PFSK-1 (cell line): ENCODE results near the gene DIAPH3. TPM values are rescaled to one million over a fixed set of nuclear protein-coding genes. Genes with fewer than 3 reads are reported as not detected.

Experiments used
- FOXP2 ChIP-seq: optimal IDR thresholded peaks from 2 replicates; pipeline ENCODE3; 2011; ENCODE audit warnings: borderline replicate concordance, control low read depth, inconsistent platforms; ENCODE audit not compliant: insufficient read depth; ENCODE audit errors: extremely low read length, extremely low read depth
- POLR2AphosphoS5 ChIP-seq: IDR thresholded peaks from 2 replicates; pipeline ENCODE4 v1.6.1; 2012; ENCODE audit warnings: low read depth, mild to moderate bottlenecking, control low read depth, low read length, moderate library complexity
- SIN3A ChIP-seq: IDR thresholded peaks from 2 replicates; pipeline ENCODE4 v1.6.1; 2012; ENCODE audit warnings: mild to moderate bottlenecking, low read length, moderate library complexity, borderline replicate concordance; ENCODE audit not compliant: insufficient read depth
- TAF1 ChIP-seq: IDR thresholded peaks from 2 replicates; pipeline ENCODE4 v1.6.1; 2012; ENCODE audit warnings: low read length, control low read depth, borderline replicate concordance; ENCODE audit not compliant: insufficient read depth
- polyA plus RNA-seq: library from polyadenylated mRNA; unstranded; fragments of >200 nt; gene quantifications from one replicate; pipeline ENCODE4 v1.2.1, GENCODE V29; 2012; ENCODE audit warnings: low read depth, missing spikeins; ENCODE audit not compliant: insufficient read length
- TF ChIP-seq, protein P1 (sequence below), 2 experiments: IDR thresholded peaks; 2 replicates each; pipeline versions ENCODE4 v1.6.1 to v1.8.0; 2011 to 2012; ENCODE audit warnings: low read depth in 2 of 2, low read length in 2 of 2, control low read depth in 1 of 2, inconsistent platforms in 1 of 2, mild to moderate bottlenecking in 1 of 2, moderate library complexity in 1 of 2; ENCODE audit not compliant: insufficient read depth in 1 of 2

DIAPH3 gene, protein sequence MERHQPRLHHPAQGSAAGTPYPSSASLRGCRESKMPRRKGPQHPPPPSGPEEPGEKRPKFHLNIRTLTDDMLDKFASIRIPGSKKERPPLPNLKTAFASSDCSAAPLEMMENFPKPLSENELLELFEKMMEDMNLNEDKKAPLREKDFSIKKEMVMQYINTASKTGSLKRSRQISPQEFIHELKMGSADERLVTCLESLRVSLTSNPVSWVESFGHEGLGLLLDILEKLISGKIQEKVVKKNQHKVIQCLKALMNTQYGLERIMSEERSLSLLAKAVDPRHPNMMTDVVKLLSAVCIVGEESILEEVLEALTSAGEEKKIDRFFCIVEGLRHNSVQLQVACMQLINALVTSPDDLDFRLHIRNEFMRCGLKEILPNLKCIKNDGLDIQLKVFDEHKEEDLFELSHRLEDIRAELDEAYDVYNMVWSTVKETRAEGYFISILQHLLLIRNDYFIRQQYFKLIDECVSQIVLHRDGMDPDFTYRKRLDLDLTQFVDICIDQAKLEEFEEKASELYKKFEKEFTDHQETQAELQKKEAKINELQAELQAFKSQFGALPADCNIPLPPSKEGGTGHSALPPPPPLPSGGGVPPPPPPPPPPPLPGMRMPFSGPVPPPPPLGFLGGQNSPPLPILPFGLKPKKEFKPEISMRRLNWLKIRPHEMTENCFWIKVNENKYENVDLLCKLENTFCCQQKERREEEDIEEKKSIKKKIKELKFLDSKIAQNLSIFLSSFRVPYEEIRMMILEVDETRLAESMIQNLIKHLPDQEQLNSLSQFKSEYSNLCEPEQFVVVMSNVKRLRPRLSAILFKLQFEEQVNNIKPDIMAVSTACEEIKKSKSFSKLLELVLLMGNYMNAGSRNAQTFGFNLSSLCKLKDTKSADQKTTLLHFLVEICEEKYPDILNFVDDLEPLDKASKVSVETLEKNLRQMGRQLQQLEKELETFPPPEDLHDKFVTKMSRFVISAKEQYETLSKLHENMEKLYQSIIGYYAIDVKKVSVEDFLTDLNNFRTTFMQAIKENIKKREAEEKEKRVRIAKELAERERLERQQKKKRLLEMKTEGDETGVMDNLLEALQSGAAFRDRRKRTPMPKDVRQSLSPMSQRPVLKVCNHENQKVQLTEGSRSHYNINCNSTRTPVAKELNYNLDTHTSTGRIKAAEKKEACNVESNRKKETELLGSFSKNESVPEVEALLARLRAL
- polyA plus RNA-seq: 2.3 TPM

DNA sequence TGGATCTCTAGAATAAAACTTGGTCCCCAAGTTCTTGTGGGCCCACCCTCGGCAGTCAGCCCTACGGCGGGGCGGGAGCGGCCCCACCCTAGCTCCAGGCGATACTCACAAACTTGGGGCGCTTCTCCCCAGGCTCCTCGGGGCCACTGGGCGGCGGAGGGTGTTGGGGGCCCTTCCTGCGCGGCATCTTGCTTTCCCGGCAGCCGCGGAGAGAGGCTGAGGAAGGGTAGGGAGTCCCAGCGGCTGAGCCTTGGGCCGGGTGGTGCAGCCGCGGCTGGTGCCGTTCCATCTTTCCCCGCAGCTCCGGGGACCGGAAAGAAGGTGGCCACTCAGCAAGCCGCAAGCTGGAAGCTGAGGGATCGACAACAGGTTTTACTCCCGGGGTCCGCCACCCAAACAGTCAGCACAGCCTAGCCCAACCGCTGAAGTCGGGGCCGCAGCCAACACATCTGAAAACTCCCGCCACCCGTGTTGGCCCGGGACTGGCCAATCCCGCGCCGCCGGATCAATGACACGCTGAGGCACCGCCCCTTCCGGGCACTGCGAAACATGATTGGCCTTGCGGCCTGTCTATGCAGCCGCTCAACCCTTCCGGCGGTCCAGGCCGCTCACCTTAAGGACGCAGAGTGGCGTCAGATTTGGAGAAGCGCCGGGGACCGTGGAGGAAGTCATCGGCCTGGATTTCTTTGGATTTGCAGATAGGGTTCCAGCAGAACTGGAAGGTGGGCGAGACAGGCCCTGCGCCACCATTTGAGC lies at the start of gene DIAPH3:
Gene DIAPH3, minus strand, starts transcription at position 451 of the 756 bp plus-strand sequence. Its CDS starts 162 bp downstream, at position 289.
- TF ChIP-seq TAF1: peak; percentile 26; the same call in 1 of the 2 replicates
- no peak for TF ChIP-seq FOXP2
- peak; percentile 87 for TF ChIP-seq POLR2AphosphoS5

DNA sequence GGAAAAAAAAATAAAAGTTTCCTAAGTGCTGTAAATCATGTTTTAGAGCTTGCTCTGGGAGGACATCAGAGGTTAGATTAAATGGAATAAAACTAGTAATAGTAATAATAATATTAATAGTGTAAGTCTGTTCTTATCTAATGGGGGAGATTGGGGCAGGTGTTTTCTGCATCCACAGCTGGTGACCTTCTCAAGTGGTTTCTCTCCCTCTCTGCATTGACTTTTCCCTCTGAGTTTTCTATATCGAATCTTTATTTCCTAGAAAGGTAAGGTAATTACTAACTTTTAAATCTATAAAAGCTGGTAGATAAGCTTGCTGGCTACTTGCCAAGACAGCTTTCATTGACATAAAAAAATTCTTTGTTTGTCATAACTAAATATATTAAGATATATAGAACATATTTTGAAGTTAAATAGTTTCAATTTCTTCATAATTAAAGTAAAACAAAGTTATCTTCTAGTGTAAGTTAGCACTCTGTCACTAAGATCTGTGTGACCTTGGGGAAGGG lies 49.6 kb upstream of the DIAPH3 start:
- TF ChIP-seq FOXP2 (no peak), POLR2AphosphoS5 (no peak)

DNA sequence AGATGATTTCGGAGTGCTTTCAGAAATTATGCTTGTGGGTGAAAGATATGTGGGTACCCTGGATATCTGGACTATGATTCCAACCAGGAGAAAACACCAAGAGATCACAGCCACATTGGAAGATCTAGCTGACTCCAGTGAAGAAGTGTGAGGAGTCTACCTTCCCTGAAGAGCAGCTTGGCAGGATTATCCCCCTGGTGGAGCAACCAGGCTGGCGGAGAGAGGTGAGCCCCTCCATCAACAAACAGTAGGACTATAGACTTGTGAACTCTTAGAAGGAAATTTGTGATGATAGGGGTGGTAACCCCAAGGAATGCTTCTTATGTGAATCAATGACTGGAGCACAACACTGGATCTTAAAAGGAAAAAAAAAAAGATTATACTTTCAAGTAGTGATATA lies 47.8 kb upstream of the DIAPH3 start:
- TF ChIP-seq TAF1 (no peak), POLR2AphosphoS5 (no peak), FOXP2 (no peak), SIN3A (no peak)
- TF ChIP-seq, protein P1, sequence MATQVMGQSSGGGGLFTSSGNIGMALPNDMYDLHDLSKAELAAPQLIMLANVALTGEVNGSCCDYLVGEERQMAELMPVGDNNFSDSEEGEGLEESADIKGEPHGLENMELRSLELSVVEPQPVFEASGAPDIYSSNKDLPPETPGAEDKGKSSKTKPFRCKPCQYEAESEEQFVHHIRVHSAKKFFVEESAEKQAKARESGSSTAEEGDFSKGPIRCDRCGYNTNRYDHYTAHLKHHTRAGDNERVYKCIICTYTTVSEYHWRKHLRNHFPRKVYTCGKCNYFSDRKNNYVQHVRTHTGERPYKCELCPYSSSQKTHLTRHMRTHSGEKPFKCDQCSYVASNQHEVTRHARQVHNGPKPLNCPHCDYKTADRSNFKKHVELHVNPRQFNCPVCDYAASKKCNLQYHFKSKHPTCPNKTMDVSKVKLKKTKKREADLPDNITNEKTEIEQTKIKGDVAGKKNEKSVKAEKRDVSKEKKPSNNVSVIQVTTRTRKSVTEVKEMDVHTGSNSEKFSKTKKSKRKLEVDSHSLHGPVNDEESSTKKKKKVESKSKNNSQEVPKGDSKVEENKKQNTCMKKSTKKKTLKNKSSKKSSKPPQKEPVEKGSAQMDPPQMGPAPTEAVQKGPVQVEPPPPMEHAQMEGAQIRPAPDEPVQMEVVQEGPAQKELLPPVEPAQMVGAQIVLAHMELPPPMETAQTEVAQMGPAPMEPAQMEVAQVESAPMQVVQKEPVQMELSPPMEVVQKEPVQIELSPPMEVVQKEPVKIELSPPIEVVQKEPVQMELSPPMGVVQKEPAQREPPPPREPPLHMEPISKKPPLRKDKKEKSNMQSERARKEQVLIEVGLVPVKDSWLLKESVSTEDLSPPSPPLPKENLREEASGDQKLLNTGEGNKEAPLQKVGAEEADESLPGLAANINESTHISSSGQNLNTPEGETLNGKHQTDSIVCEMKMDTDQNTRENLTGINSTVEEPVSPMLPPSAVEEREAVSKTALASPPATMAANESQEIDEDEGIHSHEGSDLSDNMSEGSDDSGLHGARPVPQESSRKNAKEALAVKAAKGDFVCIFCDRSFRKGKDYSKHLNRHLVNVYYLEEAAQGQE (IDR thresholded peaks at IDR 0.05; ENCODE audit: insufficient read depth in 1 of 2, low read depth in 2 of 2, low read length in 2 of 2): no peak

DNA sequence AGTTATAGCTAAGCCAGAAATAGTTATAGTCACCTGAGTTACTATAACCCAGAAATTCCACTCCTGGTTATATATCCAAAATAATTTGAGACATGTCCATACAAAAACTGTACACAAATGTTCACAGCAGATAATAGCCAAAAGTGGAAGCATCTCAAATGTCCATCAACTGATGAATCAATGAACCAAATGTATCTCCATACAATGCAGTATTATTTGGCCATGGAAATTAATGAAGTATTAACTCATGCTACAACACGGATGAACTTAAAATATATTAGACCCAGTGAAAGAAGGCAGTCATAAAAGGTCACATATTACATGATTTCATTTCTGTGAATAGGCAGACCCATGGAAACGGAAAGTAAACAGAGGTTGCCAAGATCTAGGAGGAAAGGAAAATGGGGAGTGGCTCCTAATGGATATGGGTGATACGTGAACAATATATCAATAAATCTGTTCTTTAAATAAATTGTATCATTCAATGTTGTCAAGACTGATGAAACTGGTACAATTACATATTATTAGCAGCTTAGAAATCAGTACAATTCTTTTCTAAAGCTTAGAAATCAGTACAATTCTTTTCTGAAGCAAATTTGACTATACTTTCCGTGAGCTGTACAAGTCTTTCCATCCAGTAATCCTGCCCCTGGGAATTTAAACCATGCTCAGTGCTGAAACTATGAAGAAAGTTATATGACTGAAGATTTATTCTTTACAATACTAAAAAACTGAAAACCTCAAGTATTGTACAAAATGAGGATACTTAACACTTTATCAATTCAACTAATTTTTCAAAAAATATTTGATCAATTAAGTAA lies 47.0 kb upstream of the DIAPH3 start:
- TF ChIP-seq TAF1: no peak
- no peak for TF ChIP-seq POLR2AphosphoS5
- TF ChIP-seq, protein P1 (IDR thresholded peaks at IDR 0.05; ENCODE audit: insufficient read depth in 1 of 2, low read depth in 2 of 2, low read length in 2 of 2): no peak
- TF ChIP-seq FOXP2: no peak
- no peak for TF ChIP-seq SIN3A

DNA sequence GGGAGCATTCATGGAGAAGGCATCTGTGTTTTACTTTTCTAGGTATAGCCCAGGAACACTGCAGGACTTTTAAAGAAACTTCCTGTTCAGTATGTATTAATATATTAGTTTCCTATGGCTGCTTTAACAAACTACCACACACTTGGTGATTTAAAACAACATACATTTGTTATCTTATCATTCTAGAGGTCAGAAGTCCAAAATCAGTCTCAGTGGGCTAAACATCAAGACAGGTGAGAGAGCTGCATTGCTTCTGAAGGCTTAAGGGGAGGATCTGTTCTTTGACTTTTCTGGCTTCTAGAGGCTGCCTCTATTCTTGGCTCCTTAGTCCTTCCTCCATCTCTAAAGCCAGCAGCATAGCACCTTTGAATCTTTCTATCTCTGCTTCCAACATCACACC lies 37.6 kb upstream of the DIAPH3 start:
- TF ChIP-seq FOXP2 (no peak), SIN3A (no peak), POLR2AphosphoS5 (no peak), TAF1 (no peak)
- TF ChIP-seq, protein P1 (IDR thresholded peaks at IDR 0.05; ENCODE audit: insufficient read depth in 1 of 2, low read depth in 2 of 2, low read length in 2 of 2): no peak
